Fibroblast of skin of right biceps (primary cell): ENCODE data around the gene TRIOBP.
"Not testable (repeated sequence)": the region's sequence is repeated elsewhere in the genome, so short reads cannot be mapped to it uniquely, and the experiment has no call there.

Experiments
- DNase-seq: peaks from one replicate; pipeline ENCODE4 v3.0.0-alpha.2; 2013

The TRIOBP gene, protein sequence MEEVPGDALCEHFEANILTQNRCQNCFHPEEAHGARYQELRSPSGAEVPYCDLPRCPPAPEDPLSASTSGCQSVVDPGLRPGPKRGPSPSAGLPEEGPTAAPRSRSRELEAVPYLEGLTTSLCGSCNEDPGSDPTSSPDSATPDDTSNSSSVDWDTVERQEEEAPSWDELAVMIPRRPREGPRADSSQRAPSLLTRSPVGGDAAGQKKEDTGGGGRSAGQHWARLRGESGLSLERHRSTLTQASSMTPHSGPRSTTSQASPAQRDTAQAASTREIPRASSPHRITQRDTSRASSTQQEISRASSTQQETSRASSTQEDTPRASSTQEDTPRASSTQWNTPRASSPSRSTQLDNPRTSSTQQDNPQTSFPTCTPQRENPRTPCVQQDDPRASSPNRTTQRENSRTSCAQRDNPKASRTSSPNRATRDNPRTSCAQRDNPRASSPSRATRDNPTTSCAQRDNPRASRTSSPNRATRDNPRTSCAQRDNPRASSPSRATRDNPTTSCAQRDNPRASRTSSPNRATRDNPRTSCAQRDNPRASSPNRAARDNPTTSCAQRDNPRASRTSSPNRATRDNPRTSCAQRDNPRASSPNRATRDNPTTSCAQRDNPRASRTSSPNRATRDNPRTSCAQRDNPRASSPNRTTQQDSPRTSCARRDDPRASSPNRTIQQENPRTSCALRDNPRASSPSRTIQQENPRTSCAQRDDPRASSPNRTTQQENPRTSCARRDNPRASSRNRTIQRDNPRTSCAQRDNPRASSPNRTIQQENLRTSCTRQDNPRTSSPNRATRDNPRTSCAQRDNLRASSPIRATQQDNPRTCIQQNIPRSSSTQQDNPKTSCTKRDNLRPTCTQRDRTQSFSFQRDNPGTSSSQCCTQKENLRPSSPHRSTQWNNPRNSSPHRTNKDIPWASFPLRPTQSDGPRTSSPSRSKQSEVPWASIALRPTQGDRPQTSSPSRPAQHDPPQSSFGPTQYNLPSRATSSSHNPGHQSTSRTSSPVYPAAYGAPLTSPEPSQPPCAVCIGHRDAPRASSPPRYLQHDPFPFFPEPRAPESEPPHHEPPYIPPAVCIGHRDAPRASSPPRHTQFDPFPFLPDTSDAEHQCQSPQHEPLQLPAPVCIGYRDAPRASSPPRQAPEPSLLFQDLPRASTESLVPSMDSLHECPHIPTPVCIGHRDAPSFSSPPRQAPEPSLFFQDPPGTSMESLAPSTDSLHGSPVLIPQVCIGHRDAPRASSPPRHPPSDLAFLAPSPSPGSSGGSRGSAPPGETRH (N-terminal part only)

GRCh38 chr22:37696657-37697537 lies at the start of gene TRIOBP:
Gene TRIOBP, plus strand, starts transcription at chr22:37697048. Its CDS starts 4,318 bp downstream, at chr22:37701366.
- DNase-seq, result peak; percentile 97

GRCh38 chr22:37647317-37647716 lies 49.5 kb upstream of the TRIOBP start:
- DNase-seq, result no peak

- DNase-seq, result no peak
Measured at GRCh38 chr22:37647928-37648327, 48.9 kb upstream of the TRIOBP start.

- DNase-seq, result no peak
Measured at GRCh38 chr22:37650463-37651136, 46.2 kb upstream of the TRIOBP start.

DNA sequence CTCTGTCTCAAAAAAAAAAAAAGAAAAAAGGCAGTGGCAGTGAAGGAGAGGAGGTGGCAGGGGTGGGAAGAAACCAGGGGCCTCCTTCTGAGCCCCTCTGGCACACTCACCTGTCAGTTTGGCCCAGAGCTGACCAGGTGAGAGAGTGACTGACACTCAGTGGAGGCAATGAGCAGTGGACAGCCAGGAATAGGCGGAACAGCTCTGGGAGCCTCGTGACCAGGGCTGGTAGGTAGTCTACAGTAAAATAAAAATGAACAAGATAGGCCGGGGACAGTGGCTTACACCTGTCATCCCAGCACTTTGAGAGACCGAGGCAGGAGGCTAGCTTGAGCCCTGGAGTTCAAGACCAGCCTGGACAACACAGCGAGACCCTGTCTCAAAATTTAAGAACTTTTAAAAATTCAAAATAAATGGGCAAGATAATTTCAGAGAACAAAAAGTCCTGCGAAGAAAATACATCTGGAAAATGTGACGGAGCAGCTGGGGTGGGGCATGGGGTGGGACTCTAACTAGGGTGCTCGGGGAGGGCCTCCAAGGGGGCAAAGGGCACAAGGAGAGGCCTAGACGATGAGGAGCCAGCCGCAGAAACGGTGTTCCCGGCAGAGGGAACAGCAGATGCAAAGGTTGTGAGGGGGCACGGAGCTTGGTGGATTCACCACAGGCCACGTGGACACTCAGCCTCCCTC lies 42.1 kb upstream of the TRIOBP start:
- DNase-seq, result no peak

DNA sequence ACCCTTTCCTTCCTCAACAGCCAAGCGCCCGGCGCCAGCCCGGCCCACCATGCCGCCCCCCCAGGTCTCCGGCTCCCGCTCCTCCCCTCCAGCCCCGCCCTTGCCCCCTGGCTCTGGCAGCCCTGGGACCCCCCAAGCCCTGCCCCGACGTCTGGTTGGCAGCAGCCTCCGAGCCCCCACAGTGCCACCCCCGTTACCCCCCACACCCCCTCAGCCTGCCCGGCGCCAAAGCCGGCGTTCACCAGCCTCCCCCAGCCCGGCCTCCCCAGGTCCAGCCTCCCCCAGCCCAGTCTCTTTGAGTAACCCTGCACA lies 41.6 kb upstream of the TRIOBP start:
- DNase-seq, result no peak

DNA sequence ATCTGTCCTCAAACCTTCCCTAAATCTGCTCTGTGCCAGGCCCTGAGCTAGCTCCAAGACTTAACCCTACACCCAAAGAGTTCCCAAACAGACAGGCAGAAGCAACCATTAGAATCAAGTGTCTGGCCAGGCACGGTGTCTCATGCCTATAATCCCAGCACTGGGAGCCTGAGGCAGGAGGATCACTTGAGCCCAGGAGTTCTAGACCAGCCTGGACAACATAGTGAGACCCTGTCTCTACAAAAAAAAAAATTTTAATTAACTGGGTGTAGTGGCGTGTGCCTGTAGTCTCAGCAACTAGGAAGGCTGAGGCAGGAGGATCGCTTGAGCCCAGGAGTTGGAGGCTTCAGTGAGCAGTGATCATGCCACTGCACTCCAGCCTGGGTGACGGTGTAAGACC lies 40.3 kb upstream of the TRIOBP start:
- DNase-seq, result not testable (repeated sequence)

DNA sequence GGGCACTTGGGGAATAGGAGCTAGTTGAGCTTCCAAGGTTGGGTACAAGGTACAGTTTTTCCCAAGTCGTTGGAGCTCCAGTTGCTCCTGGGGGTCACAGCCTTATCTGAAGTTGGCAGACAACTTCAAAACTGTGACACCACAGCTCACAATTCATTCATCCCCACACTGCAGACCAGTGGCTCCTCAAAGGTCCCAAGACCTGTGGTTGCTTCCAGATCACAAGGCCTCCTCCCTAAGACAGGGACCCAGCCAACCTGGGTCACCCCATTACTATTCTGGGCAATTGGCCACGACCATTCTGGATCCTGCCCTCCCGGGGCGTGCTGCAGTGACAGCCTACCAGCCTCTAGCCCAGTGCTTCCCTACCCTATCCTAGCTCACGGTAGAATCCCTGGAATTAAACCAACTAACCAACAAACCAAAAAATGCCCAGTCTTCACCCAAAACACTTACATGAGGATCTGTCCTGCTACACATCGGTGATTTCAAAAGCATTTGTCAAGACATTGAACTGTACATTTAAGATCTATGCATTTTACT lies 39.2 kb upstream of the TRIOBP start:
- DNase-seq, result peak; percentile 21

- peak; percentile 100 for DNase-seq
Measured at GRCh38 chr22:37658133-37659065, 38.4 kb upstream of the TRIOBP start, which contains the start of gene PDXP. Gene PDXP, plus strand, starts transcription at chr22:37658723. Its CDS starts 60 bp downstream, at chr22:37658783.

DNA sequence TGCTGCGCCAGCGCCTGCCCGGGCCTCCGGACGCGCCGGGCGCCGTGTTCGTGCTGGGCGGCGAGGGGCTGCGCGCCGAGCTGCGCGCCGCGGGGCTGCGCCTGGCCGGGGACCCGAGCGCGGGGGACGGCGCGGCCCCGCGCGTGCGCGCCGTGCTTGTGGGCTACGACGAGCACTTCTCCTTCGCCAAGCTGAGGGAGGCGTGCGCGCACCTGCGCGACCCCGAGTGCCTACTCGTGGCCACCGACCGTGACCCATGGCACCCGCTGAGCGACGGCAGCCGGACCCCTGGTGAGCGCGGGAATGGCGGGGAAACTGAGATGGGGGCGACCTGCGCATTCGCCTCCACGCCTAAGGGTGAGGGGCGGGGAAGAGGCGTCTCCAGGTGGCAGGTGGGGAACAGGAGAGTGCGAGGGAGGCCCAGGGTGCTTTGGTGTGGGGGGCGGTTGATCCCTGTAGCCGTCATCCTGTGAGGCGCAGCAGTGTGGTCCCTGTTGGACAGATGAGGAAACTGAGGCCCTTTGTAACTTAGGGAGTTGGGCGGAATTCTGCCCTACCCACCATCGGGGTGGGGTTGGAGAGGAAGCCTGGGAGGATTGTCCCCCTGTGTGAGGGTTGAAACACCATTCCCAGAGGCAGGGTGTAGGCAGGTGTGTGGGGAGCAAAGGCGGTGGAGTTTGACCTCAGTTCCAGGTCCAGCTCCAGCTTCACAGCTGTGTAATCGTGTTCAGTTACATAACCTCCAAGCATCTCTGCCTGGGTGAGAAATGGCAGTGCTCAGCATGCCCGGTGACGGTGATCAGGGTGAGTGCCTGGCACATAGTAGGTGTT lies 37.6 kb upstream of the TRIOBP start:
- DNase-seq, result no peak

DNA sequence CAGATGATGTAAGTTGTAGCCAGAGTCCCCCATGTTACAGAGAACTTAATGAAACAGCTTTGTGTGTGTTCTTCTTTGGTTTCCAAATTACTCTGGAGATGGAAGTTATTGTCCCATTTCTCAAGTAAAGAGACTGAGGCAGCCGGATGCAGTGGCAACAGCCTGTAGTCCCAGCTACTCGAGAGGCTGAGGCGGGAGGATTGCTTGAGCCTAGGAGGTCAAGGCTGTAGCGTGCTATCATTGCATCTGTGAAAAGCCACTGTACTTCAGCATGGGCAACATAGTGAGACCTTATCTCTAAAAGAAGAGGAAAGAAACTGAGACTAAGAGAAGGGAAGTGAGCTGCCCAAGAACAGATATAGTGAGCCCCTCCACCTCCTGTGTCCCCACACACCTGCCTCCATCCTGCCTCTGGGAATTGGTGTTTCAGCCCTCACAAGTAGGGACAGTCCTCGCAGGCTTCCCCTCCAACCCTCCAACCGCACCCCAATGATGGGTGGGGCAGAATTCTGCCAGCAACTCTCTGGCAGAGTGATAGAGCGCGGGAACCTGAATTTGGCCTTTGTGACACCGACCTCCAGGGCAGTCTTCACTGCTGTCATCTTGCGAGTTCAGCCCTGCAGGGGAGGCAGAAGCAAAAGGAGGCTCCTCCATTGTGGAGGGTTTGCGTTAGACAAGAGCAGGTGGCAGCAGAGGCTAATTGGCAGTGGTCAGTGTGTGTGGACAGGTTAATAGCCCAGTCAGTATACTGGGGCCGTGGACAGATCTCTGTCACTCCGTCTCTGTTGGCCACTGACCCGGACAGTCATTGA lies 36.7 kb upstream of the TRIOBP start:
- DNase-seq, result no peak

DNA sequence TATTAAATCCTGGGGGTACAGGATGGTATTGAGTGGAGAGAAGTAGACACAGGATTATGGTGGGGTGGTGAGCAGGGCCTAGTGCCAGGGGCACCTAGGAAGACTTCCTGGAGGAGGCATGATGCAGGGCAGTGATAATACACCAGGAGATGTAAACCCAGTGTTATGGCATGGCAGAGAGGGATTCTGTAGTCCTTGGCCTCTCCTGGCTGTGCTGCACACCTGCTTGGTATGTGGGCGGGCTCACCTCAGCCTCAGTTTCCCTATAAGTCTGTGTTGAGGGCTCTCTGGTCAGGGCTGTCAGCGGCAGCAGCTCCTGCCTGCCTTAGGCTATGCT lies 36.2 kb upstream of the TRIOBP start:
- no peak for DNase-seq

GRCh38 chr22:37661160-37661924 lies 35.5 kb upstream of the TRIOBP start:
- peak; percentile 85 for DNase-seq

DNA sequence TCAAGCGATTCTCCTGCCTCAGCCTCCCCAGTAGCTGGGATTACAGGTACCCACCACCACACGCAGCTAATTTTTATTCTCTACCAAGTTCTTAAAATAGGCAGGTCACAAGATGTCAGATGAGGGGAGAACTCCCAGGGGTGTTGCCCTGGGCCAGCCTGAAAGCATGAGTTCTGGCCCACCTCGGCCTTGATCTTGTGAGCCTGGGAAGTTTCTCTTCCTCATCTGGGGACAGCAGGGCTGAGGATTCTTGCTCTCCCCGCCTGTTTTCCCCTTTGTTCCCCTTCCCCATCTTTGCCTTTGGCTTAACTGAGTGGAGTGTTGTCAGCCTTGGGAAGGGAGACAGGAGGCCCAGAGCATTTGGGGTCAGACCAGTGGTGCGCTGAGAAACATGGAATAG lies 34.8 kb upstream of the TRIOBP start:
- no peak for DNase-seq

DNA sequence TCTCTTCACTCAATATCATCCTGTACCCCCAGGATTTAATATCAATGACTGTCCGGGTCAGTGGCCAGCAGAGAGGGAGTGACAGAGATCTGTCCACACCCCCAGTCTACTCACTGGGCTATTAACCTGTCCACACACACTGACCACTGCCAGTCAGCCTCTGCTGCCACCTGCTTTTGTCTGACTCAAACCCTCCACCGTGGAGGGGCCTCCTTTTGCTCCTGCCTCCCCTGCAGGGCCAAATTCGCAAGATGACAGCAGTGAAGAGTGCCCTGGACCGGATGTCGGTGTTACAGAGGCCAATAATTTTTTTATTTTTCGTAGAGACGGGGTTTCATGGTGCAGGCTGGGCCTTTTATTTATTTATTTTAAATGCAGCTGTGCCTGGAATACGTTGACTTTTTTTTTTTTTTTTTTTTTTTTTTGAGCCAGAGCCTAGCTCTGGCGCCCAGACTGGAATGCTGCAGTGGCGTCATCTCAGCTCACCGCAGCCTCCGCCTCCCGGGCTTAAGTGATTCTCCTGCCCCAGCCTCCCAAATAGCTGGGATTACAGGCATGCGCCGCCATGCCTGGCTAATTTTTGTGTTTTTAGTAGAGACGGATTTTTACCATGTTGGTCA lies 33.2 kb upstream of the TRIOBP start:
- DNase-seq, result peak; percentile 40
